IPS-NIHi11 (cell line): ENCODE measurements around the gene TBCD.
"Not testable (repeated sequence)": the region's sequence is repeated elsewhere in the genome, so short reads cannot be mapped to it uniquely, and the experiment has no call there.

Experiments
- DNase-seq: peaks from one replicate; pipeline ENCODE4 v3.0.0; 2012; ENCODE audit warnings: mixed read lengths, low spot score

TBCD gene

DNA sequence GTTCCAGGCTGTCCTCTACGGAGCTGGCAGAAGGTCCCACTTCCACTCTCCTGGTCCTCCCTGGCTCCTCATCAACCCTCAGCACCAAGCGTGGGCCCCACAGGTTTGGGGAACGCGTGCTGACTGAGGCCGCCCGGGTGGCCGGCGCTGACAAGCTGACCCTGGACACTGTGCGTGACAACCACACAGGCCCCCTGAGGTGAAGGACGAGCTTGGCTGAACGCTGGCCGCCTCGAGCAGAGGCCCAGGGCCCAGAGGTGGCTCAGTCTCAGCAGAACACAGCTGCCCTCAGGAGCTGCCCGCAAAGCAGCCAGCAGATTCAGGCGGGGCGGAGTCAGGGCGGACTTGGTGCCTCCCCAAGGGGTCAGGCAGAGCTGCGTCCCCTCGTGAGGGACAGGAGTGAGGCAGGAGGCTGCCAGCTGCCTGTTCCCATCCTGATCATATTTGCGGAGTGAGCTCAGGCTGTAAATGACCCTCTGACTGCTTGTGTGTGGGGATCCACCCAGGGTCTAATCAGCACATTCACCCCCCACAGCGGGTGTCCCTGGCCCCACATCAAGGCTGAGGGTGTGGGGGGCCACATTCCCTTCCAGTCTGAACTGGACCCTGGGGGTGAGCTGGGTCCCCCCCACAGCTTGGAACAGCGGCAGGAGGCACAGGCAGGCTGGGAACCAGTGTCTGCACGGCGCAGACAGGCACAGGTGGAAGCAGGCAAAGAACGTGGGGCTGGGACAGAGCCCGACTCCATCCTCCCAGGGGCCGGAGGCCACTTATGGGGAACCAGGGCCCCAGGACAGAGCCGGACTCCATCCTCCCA, 222.5 kb downstream of the TBCD start:
- DNase-seq = peak; percentile 7

GRCh38 chr17:82976982-82977488, 225.2 kb downstream of the TBCD start:
- no peak for DNase-seq

GRCh38 chr17:82977606-82978005, 225.7 kb downstream of the TBCD start:
- peak; percentile 5 for DNase-seq

GRCh38 chr17:82978765-82979349, 227.0 kb downstream of the TBCD start:
- DNase-seq = no peak

DNA sequence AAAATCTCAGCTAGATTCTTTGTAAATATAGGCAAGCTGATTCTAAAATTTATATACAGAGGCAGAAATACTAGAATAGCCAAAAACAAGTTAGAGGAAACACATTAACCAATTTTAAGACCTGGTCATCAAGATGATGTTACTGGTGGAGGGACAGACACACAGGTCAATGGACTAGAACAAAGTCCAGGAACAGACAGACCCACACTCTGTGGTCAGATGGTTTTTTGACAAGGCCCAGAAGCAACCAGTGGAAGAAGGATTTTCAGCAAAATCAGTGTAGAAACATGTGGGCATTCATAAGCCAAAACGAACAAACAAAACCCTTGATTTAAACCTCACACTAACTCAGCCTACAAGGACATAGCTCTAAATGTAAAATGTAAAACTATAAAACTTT, 227.9 kb downstream of the TBCD start:
- DNase-seq = no peak

- DNase-seq = peak; percentile 8
Observed at GRCh38 chr17:82980632-82981031, 228.8 kb downstream of the TBCD start.

- DNase-seq = peak; percentile 20
Observed at GRCh38 chr17:82981141-82981730, 229.4 kb downstream of the TBCD start.

DNA sequence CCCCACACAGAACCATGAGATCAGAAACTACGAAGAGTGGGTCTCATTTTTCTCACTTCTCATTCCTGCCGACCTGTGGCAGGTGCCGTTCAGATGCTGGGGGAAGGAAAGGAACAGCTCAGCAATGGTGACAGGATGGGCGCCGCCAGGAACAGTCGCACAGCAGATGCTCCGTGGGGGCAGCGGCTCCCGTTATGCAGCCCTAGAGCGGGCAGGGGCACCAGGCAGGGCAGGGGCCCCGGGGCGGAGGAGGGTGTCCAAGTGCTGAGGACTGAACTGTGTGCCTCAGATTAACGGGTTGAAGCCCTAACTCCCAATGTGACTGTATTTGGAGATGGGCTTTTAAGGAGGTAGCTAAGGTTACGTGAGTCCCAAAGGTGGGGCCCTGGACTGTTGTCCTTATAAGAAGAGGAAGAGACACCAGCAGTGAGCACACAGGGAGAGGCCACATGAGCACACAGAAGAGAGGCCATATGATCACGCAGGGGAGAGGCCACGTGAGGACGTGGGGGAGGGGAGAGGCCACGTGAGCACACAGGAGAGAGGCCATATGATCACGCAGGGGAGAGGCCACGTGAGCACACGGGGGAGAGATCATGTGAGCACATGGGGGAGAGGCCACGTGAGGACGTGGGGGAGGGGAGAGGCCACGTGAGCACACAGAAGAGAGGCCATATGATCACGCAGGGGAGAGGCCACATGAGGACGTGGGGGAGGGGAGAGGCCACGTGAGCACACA, 231.8 kb downstream of the TBCD start:
- DNase-seq = no peak

DNA sequence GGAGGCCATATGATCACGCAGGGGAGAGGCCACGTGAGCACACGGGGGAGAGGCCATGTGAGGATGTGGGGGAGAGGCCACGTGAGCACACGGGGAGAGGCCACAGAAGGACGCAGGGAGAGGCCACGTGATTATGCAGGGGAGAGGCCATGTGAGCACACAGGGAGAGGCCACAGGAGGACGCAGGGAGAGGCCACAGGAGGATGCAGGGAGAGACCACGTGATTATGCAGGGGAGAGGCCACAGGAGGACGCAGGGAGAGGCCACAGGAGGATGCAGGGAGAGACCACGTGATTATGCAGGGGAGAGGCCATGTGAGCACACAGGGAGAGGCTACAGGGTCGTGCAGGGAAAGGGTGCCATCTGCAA, 232.4 kb downstream of the TBCD start:
- not testable (repeated sequence) for DNase-seq

GRCh38 chr17:82984751-82985427, 233.0 kb downstream of the TBCD start:
- no peak for DNase-seq

- peak; percentile 6 for DNase-seq
Observed at GRCh38 chr17:82985428-82985805, 233.6 kb downstream of the TBCD start.

- DNase-seq = peak; percentile 73
Observed at GRCh38 chr17:82985973-82986372, 234.1 kb downstream of the TBCD start.

DNA sequence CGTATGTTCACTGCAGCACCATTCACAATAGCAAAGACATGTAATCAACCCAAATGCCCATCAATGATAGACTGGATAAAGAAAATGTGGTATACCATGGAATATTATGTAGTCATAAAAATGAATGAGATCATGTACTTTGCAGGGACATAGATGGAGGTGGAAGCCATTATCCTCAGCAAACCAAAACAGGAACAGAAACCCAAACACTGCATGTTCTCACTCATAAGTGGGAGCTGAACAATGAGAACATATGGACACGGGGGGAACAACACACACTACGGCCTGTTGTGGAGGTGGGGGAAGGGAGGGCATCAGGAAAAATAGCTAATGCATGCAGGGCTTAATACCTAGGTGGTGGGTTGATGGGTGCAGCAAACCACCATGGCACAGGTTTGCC, 237.2 kb downstream of the TBCD start:
- not testable (repeated sequence) for DNase-seq

GRCh38 chr17:82989881-82990280, 238.0 kb downstream of the TBCD start:
- DNase-seq = no peak

DNA sequence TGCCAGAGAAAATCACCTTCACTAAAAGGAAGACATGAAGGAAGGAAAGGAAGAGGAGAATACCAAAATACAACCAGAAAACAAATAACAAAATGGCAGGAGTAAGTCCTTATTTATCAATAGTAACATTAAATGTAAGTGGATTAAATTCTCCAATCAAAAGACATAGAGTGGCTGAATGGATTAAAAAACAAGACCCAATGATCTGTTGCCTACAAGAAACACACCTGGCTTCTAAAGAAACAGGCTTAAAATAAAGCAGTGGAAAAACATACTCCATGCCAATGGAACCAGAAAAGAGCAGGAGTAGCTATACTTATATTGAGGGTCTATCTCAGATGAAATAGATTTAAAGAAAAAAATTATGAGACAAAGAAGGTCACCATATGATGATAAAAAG, 241.1 kb downstream of the TBCD start:
- DNase-seq = no peak
